Epithelial cell of esophagus (primary cell): Measurements from ENCODE around the gene MRTFA.

ENCODE experiments used
- DNase-seq: peaks from one replicate; pipeline ENCODE4 v3.0.0; 2010; ENCODE audit warnings: low read depth
- H3K4me3 ChIP-seq: 2 replicates; pipeline ENCODE4 v1.5.1; 2011; ENCODE audit warnings: mild to moderate bottlenecking, low read length, control low read depth
- CTCF ChIP-seq: IDR thresholded peaks from 2 replicates; pipeline ENCODE4 v1.5.1; 2011; ENCODE audit warnings: low read depth, mild to moderate bottlenecking, low read length, control low read depth, inconsistent platforms; ENCODE audit not compliant: insufficient read depth; ENCODE audit errors: missing control alignments

Gene MRTFA

GRCh38 chr22:40480996-40481395 lies 155.5 kb downstream of the MRTFA start:
- H3K4me3 ChIP-seq: no peak overlapping the region
- TF ChIP-seq CTCF: no peak
- DNase-seq: no peak

- no peak overlapping the region for H3K4me3 ChIP-seq
- DNase-seq: peak; percentile 81
- TF ChIP-seq CTCF: no peak
These were observed 156.5 kb downstream of the MRTFA start for GRCh38 chr22:40479887-40480538.

- H3K4me3 ChIP-seq: no peak overlapping the region
- TF ChIP-seq CTCF: no peak
- no peak for DNase-seq
These were observed 157.3 kb downstream of the MRTFA start for GRCh38 chr22:40479126-40479800.

GRCh38 chr22:40478338-40479125 lies 158.0 kb downstream of the MRTFA start:
- DNase-seq: no peak
- no peak for TF ChIP-seq CTCF
- H3K4me3 ChIP-seq: no peak overlapping the region

GRCh38 chr22:40477683-40478337 lies 158.7 kb downstream of the MRTFA start:
- TF ChIP-seq CTCF: no peak
- no peak overlapping the region for H3K4me3 ChIP-seq
- DNase-seq: no peak

- H3K4me3 ChIP-seq: no peak overlapping the region
- TF ChIP-seq CTCF: no peak
- no peak for DNase-seq
These were observed 160.2 kb downstream of the MRTFA start for GRCh38 chr22:40476341-40476740.
